ENCODE measurements around the gene KCNK5.

Gene KCNK5

DNA sequence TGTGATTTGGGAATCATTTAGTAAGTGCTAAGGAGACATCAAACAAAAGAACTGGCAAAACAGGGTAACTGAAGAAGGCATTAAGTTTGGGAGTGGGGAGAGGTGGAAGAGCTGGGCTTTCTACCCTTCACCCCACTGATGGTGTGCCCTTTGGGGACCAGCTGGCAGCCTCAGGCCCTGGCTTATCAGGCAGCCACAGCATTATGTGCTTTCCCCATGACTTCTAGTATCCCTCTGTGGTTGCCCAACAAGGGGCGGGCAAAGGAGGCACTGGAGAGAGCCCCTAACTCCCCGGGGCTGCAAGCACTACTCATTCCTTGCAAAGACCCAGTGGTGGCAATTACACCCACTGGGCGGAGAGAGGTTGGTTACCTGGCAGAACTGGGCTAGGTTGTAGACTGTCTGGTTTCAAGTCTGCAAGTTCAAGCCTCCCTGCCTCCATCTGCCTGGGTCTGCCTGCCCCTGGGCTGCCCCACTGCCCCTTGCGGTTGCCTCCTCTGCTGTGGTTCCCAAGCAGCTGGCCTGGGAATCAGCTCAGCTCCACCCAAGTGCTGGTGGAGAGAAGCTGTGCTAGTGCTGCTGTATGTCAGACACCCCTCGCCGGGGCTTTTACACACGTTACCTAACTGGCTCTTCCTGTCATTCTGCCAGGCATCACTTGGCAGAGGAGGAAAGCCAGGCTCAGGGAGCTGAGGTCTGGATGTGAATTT is 29.9 kb downstream of the KCNK5 start:
- TF ChIP-seq, protein P1, sequence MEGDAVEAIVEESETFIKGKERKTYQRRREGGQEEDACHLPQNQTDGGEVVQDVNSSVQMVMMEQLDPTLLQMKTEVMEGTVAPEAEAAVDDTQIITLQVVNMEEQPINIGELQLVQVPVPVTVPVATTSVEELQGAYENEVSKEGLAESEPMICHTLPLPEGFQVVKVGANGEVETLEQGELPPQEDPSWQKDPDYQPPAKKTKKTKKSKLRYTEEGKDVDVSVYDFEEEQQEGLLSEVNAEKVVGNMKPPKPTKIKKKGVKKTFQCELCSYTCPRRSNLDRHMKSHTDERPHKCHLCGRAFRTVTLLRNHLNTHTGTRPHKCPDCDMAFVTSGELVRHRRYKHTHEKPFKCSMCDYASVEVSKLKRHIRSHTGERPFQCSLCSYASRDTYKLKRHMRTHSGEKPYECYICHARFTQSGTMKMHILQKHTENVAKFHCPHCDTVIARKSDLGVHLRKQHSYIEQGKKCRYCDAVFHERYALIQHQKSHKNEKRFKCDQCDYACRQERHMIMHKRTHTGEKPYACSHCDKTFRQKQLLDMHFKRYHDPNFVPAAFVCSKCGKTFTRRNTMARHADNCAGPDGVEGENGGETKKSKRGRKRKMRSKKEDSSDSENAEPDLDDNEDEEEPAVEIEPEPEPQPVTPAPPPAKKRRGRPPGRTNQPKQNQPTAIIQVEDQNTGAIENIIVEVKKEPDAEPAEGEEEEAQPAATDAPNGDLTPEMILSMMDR (IDR thresholded peaks at IDR 0.05; ENCODE audit: borderline replicate concordance, insufficient read depth, low read depth, low read length) = no peak
- H3K4me3 ChIP-seq (ENCODE audit: low read depth, low read length) = no peak overlapping the region

DNA sequence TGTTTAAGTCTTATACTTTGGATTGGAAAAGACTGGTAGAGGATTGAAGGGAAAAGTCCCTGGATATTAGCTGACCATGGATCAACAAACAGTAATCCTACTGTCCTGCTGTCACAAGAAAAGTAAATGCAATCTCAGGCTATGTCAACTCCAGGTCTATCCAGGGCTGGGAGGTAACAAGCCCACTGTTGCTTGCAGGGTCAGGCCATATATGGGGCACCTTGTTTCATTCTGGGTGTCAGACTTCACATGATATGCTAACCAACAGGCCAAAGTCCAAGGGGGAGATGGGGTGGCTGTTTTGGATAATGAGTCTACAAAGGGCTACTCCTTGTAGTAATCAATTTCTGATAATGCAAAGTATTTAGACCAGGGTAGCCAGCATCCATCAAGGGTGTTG is 30.7 kb downstream of the KCNK5 start:
- TF ChIP-seq, protein P1 (IDR thresholded peaks at IDR 0.05; ENCODE audit: borderline replicate concordance, insufficient read depth, low read depth, low read length) = no peak
- H3K4me3 ChIP-seq (ENCODE audit: low read depth, low read length) = no peak overlapping the region

GRCh38 chr6:39197922-39198500 is 31.3 kb downstream of the KCNK5 start:
- no peak overlapping the region for H3K4me3 ChIP-seq (ENCODE audit: low read depth, low read length)
- TF ChIP-seq, protein P1 (IDR thresholded peaks at IDR 0.05; ENCODE audit: borderline replicate concordance, insufficient read depth, low read depth, low read length) = no peak

DNA sequence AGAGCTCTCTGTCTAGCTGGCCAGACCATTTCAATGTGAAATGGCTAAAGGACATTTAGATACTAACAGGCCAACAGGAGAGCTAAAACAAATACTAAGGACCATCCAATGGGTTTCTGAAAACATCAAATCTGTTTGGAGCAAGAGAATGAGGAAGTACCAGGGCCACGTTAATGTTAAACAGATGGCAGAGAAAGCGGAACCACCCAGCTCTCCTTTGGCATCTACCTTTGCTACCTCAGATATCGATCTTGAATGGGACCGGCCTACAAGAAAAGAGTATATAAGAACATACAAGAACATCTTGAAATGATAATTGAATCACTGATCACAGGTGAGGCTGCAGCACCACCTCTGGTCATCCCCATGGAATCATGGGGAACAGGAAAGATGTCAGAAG is 31.8 kb downstream of the KCNK5 start:
- no peak overlapping the region for H3K4me3 ChIP-seq (ENCODE audit: low read depth, low read length)
- TF ChIP-seq, protein P1 (IDR thresholded peaks at IDR 0.05; ENCODE audit: borderline replicate concordance, insufficient read depth, low read depth, low read length) = no peak

DNA sequence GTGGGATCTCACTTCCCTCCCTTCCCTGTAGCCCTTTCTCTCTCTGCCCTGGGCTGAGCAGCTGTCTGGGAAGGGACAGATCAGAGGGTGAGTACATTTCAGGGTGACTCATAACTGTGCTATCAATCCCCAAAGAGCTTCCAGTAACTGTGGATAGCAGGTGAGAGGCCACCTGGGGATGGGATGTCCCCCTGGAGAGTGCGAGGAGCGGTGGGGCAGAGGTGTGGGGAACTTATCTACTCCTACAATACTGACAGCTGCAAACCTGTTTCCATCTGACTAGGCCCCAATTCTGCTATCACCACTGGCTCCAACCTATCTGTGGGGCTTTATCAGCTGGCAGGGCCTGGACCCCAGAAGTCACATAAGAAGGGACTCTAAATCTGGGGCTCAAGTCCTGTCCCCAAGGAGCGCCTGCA is 32.6 kb downstream of the KCNK5 start:
- no peak overlapping the region for H3K4me3 ChIP-seq (ENCODE audit: low read depth, low read length)
- TF ChIP-seq, protein P1 (IDR thresholded peaks at IDR 0.05; ENCODE audit: borderline replicate concordance, insufficient read depth, low read depth, low read length) = no peak

DNA sequence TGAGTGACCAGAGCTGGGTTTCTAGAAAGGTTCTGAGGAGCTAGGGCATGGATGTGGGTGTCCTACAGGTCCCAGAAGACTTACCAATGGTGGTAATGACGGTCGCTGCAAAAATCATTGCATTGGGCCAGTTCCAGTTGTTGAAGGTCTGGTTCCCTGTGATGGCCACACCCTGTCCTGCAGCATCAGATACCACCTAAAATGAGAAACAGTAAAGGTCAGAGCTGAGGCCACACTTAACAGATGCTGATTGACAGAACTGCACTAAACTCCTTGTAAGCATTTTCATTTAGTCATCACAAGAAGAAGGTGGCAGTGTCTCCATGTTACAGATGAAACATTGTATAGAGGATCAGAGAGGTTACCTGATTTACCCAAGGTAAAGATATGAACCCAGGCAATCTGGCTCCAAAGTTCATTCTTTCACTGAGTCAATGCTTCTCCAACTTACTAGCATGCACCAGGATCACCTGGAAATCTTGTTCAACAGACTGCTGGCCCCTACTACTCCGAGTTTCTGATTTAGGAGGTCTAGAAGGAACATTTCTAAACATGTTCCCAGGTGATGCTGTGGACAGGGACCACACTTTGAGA is 33.4 kb downstream of the KCNK5 start:
- TF ChIP-seq, protein P1 (IDR thresholded peaks at IDR 0.05; ENCODE audit: borderline replicate concordance, insufficient read depth, low read depth, low read length) = no peak
- H3K4me3 ChIP-seq (ENCODE audit: low read depth, low read length) = no peak overlapping the region

GRCh38 chr6:39194466-39194865 is 34.8 kb downstream of the KCNK5 start:
- no peak overlapping the region for H3K4me3 ChIP-seq (ENCODE audit: low read depth, low read length)
- TF ChIP-seq, protein P1 (IDR thresholded peaks at IDR 0.05; ENCODE audit: borderline replicate concordance, insufficient read depth, low read depth, low read length) = no peak
